Bone marrow (tissue), 2 donors: Measurements from ENCODE around the gene BICD2.

Experiments used
- DNase-seq, 2 donors: peaks; one replicate each; lab custom pipeline; 2025; lab: John Stamatoyannopoulos, UW

BICD2 gene

DNA sequence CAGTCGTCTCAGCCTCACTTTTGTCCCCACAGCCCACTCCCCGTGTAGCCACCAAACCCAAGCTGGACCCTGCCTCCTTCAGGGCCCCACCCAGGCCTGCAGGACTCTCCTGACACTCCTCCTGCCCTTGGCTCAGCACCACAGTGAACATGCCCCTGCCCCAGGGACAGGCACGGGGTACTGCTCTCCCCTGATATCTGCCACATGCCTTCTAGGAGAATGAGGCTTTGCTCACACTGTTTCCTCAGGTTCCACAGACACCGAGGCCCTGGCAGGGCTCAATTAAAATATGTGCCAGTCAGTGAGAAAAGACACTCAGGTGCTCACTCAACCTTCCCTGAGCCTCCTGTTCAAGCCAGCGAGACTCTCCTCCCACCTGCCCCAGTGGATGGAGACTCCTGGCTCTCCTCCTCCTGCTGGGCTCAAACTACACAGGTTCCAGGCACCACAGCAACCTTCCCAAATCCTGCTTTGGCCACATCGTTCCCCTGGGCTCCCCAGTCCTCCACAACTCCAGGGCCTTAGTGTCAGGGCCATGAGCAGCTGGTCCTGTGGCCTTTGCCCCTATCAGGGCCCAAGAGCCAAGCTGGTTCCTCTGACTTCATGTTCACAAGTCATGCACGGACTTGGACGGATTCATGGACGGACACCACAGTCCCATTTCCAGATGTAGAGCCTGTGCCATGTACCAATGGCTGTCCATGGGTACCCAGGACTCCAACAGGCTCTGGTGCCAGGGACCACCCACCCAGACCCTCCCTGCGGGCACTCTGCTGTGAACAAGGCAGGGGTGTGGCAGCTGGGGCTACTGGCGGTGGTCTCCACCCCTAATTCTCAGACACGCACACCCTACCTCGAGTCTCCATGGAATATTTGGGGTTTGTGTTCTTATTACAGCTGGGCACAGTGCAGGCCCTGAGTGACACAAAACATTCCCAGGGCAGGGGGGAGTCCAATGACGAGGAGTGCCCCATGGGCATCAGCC, 36.6 kb downstream of the BICD2 start:
- DNase-seq: no peak

GRCh38 chr9:92726971-92727715, 37.5 kb downstream of the BICD2 start:
- DNase-seq: no peak

- DNase-seq: no peak
These were observed 38.3 kb downstream of the BICD2 start for GRCh38 chr9:92726348-92726747.

DNA sequence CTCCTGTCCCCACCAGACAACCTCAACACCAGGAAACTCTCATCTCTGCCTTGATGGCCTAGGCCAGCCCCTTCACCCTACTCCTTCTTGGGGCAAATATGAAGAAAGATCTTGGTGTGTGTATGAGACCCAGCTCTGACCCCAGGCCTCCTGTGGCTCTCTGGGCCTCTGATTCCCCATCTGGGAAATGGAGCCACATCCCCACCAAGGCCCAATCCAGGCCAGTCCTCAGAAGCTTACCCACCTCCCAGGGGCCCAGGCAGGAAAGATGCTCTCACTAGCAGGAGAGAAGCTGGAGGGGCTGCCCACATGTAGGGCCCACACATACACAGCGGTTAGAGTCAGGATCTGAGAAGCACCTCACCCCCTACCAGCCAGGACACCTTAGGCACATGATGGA, 38.9 kb downstream of the BICD2 start:
- no peak for DNase-seq

- DNase-seq: no peak
These were observed 39.4 kb downstream of the BICD2 start for GRCh38 chr9:92725266-92725545.

DNA sequence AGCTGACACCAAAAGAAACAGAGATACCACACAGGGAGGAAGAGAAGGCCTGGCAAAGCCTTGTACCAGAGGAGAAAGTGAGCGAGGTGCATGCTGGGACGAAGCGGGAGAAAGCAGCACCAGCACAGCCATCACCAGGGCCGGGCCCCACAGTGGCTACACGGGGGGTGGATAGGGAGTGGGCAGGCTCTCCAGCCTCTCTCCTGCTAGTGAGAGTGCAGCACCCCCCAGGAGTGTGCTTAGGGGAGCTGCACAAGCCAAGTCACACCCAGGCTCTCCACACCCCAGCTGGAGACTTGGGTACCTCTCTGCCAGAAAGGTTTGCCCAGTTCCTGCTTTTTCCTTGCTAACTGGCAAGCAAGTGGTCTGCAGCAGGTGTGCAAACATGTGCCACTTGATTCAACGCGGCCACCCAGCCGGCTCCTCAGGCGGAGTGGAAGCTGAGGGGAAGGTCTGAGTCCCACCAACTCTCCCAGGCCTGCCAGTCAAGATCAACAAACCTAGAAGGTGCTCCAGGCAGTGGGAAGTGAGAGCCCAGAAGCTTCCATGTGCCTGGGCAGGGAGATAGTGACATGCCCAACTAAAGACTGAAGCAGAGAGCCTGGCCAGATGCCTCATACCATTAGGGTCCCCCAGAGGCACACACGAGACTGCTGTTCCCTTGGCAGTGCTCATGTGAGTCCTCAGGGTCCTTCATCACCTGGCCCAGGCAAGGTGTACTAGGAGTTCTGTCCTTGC, 39.9 kb downstream of the BICD2 start:
- no peak for DNase-seq

DNA sequence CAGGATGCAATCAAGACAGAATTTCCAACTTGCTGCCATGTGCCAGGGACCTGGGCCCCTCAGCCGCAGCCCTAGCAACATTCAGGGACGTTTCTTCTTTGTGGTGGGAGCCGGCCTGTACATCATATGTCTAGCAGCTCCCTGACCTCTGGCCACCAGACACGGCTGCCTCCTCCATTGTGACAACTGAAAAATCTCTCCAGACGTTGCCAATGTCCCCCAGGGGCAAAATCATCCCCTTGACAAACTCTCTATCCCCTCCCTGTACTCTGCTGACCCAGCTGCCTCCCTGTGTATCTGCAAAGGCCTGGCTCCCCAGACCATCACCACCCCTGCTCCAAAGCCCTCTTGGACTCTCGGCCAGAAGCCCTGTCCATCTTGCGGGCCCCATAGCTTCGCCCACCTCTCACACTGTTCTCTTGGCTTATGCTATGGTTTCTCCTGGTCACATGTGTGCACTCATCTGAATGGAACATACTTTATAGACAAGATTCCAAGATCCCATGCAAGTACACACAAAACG, 40.8 kb downstream of the BICD2 start:
- no peak for DNase-seq

DNA sequence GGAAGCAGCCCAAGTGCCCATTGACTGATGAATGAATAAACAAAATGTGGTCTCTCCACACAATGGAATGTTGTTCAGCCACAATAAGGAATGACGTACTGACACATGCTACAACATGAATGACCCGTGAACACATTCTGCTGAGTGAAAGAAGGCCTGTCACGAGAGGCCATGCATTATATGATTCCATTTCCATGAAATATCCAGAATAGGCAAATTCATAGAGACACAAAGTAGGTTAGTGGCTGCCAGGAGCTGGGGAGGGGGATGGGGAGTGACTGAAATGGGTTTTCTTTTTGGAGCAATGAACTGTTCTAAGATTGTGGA, 41.4 kb downstream of the BICD2 start:
- DNase-seq: no peak

- DNase-seq: no peak
These were observed 42.0 kb downstream of the BICD2 start for GRCh38 chr9:92722386-92723298.

DNA sequence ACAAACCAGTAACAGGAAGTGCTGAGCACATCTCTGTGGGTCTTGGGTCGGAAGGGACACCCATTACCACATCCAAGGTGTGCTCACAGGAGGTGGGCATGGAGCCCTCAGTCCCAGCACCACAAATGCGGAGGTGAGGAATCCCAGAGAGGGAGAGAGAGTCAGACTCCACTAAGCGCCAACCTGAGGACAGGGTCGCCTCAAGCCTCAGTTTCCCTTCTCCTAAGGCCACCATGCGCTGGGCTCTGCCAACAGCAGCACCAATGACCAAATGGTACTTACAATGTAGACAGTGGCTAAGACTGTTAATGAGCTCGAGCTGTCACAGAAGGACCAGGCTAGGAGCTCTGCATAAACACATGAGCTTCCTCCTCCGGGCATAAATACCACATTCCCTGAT, 43.1 kb downstream of the BICD2 start:
- DNase-seq: no peak

DNA sequence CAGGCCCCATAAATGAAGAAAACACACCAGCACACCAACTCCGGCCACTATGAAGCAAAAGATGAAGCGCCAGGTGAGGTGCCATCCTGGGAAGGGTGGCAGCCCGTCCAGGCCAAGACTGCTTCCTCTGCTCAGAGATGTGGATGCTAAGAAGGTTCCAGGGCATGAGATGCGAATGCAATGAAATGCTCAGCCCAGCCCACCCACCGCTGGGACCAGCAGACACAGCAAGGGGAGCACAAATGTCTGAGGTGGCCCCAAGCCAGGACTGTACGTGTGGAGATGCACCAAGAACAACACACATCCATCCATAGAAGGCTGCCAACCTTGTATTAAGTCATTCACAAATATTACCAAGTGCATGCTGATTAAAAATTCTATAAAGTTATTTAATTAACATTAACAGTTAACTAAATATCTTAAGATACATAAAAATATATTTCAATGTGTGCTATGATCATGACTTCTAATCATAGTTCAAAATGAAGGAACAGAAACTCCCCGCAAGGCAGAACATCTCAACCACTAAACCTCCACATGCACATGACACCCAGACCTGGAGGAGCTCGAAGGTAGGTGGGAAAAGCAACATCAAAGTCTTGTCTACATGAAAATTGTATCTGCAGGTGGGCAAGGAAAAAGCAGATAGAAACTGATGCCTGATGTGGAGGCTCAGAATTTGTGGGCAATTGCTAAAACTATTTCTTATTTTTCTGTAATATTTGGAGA, 43.7 kb downstream of the BICD2 start:
- DNase-seq: no peak

GRCh38 chr9:92720209-92720765, 44.3 kb downstream of the BICD2 start:
- no peak for DNase-seq

- DNase-seq: no peak
These were observed 45.5 kb downstream of the BICD2 start for GRCh38 chr9:92719028-92719647.

DNA sequence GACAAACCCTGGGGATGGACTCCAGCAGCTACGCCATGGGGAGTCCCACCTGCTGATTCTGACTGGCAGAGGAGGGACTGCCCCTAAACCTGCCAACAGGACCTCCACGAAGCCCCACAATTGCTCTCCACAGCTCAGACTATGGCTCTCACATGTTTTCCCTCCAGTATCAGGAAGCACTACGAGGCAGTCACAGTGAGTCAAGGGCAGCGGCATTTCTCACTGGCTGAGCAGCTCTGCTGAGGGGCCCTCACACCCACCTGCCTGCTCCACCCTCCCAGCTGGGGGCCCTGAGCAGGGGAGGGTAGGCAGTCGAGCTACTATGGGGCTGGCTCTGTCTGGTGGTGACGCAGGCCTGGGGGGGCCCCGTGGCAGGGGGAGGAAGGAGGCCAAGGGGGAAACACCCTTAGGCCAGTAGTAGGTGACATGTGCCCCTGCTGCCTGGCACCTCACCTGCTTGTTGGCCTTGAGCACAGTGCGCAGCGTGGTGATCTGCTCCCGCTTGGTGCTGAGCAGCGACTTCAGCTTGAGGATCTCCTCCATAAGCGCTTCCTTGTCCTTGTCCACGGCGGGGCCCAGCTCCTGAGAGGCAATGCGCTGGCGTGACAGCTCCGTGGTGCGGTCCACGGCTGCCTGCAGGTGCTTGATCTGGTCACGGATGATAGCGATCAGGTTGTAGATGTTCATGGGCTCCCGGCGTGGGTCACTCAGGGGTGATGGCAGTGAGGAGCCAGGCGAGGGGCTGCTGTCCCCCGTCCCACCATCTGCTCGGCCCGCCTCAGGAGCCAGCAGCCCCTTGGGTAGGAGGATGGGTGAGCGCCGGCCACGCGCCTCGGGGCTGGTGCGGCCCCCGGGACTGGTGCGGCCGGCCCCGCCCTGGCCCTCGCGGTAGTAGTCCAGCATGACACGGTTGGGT, 46.3 kb downstream of the BICD2 start:
- DNase-seq: no peak

GRCh38 chr9:92717201-92718085, 47.2 kb downstream of the BICD2 start:
- no peak for DNase-seq

DNA sequence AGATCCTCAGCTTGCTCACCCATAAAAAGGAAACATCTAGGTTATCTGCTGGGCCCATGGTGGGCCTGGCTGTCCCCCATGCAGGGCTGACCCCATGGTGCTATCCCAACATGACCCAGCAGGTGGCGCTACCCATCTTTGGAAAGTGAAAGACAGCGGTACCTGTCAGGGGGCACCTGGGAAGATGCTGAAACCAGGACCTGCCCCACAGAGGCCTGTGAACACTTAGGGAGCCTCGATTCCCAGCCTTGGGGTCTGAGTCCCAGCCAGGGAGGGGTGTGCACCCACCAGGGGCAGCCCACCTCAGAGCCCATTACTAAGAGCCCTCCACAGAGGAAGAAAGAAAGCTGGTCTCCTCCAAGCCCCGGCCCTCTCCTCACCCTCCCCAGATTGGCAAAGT, 48.1 kb downstream of the BICD2 start:
- DNase-seq: peak; percentile 15 to 32

DNA sequence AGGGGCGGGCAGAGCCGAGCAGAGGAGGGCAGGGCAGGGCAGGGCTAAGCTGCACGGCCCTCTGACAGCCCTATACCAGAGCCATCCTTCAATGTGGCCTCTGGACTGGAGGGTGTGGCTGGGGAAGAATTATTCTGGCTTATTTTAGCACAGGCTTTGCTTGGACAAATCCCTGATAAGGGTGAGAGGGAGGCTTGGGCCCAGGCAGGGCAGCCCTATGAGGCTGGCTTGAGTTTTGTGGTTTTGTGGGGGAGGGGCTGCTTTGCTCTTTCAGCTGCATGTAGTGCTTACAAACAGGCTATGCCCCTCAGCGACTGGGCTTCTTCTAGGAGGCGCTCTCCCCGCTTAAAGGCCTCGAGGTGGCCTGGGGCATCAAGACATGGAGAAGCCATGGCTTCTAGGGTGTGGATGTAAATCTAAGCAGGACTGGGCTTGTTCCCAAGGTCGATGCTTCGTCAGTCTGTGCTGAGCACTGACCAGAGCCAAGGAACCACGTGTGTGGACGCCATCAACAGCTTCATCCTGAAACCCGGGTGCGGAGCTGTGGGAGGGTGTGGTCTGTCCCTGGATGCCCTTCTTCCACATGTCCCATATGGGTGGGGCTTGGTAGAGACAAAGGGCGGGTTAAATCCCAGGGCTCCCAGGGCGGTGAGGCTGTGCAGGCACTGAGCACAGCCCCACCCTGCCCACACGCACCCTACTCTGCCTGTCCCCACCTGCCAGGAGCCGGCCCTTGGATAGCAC, 49.0 kb downstream of the BICD2 start:
- DNase-seq: no peak
